GM19467 (cell line): ENCODE measurements around the gene GPC6.

Source experiments
- ATAC-seq: cut with Tn5 transposase; IDR thresholded peaks from one replicate; pipeline ENCODE4 v1.9.1; 2021; ENCODE audit warnings: mild to moderate bottlenecking, moderate library complexity; ENCODE audit not compliant: unreplicated experiment

GPC6 gene

DNA sequence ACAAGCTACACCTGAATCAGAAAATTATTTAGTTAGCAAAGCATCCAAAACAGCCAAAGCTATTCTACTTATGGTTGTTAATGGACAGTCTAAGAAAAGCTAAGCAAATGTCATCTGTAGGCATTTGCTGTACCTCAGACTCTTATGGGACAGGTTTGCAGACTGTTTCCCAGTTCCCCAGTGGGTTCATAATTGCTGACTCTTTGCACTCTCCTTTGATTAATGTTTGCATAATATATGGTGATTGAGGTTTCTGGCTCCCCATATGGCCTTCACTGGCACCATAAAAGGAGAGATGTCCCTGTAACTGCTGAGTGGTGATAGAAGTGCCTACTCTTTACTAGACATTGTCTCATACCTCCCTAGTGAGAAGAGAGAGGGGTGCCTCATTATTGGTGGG, 142.1 kb downstream of the GPC6 start:
- no peak for ATAC-seq

DNA sequence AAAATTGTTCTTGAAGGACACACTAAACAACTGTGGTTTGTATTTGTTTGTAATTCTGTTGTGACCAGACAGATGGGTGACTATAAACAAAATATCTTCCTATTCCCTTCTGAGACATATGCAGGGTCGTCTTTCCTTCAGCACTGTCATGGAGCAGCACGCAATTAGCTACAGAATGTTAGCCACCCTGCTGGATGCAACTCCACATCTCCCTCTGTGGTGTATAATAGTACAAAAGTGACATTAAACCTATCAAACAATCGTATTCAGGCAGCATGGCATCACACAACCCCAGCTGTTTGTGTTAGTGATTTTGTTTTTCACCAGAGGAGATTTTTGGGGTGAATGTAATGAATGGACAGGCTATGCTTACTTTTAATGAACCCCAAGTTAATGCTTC, 146.2 kb downstream of the GPC6 start:
- ATAC-seq, result no peak

- no peak for ATAC-seq
Measured at GRCh38 chr13:93375491-93375890, 148.9 kb downstream of the GPC6 start.

- no peak for ATAC-seq
Measured at GRCh38 chr13:93377196-93377595, 150.6 kb downstream of the GPC6 start.

DNA sequence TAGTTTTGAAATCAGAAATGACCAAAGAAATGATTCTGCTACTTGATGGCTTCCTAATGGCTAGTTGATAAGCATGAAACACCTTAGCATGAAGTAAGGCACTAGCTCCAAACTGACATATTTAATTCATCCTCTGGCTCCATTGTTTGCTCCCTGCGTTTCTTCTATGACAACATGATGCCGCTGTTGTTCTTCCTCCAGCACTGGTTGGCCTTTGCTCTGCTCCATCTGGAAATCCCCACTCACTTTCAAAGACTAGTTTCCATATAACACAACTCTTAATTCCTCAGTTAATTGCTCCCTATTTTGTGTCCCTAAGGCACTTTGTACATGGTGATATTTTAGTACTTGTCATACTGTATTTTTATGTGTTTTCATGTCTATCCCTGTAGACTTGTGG, 151.6 kb downstream of the GPC6 start:
- ATAC-seq, result no peak

DNA sequence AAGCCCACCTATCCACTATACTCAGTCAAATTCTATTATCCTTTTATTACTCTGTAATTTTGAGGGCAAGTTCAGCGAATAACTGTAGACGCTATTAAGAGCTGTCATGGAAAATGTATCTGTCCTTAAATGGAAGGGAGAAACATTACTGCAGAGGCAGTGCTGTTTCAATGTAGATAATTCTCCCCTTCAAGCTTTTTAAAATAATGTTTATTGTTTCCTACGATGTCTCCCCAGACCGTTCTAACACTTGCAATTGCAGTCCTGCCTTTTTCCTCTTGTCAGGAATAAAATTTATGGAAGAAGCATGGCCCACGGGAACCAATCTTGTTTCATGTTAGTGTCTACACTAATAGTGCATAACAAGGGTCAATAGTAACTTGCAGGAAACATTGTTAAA, 159.5 kb downstream of the GPC6 start:
- ATAC-seq, result no peak

- no peak for ATAC-seq
Measured at GRCh38 chr13:93388701-93389100, 162.1 kb downstream of the GPC6 start.

DNA sequence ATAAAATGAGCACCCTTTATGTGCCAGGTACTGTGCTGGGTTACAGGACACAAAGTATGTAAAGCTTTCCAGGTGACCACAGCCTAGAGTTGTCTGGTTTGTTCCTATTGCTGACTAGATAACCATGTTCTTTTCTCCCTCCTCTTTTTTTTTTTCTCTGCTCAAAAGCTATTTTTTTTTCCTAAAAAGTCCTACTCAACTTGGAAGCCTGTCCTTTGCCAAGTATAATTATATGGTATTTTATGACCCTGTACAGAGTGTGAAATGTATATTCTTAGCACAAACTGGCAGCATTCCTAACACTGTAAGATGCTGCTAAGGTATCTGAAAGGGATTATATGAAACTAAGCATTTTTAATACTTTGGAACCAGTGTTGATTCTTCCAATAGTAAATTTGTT, 171.0 kb downstream of the GPC6 start:
- no peak for ATAC-seq

- ATAC-seq, result no peak
Measured at GRCh38 chr13:93398167-93399035, 171.8 kb downstream of the GPC6 start.

GRCh38 chr13:93399212-93399611, 172.6 kb downstream of the GPC6 start:
- ATAC-seq, result no peak

DNA sequence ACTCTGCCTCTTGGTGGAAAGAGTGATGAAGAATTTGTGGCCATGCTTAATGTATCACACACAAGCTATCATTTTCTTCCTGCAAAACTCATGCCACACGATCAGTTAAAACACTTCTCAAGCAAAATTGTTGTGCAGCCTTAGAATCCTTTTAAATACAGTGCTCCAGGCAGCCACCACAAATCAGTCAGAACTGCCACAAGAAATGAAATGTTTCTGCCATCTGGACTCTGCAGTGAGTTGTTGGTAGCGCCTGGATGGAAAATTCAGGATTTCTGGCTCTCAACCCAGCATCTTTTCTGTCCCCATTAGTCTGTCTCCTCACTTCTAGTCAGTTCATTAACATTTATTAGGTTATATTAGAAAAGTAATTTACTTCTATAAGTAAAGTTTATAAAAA, 179.5 kb downstream of the GPC6 start:
- ATAC-seq, result no peak

DNA sequence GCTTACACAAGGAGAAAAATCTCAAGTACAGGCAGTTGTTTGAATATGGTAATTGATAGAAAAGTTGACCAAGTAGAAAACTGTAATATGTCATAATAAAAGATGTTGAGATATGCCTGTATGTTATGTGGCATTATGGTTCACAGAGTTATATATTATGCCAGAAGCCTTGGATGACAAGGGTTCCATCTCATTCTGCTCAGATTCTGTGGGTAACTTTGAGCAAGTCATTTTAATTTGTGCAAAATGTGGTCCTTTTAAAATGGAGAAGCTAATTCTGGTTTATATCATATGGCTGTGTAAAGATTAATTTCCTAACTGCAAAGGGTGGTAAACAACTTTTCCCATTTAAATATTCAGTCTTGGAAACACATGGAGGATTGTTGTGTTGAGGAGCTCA, 180.9 kb downstream of the GPC6 start:
- ATAC-seq, result no peak

DNA sequence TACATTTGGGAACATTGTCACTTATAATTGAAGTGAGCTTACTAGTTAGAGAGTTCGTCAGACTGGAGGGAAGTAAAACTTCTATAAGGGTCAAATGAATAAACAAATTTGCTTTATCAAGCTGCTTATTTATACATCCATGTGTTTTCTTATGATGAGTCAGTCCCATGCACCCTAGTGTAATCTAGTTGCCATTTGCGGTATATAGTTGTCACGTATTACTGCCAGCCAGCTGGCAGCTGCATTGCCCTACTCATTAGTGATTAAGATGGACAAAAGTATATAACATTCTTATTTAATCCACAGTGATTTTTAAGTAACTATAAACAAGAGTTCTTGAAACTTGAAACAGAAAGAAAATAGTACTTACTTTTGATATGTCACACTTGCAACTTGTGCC, 182.4 kb downstream of the GPC6 start:
- no peak for ATAC-seq

GRCh38 chr13:93409816-93410215, 183.2 kb downstream of the GPC6 start:
- ATAC-seq, result no peak

- no peak for ATAC-seq
Measured at GRCh38 chr13:93411186-93411680, 184.6 kb downstream of the GPC6 start.

GRCh38 chr13:93412676-93413075, 186.1 kb downstream of the GPC6 start:
- ATAC-seq, result no peak

GRCh38 chr13:93413972-93414717, 187.5 kb downstream of the GPC6 start:
- ATAC-seq, result no peak

DNA sequence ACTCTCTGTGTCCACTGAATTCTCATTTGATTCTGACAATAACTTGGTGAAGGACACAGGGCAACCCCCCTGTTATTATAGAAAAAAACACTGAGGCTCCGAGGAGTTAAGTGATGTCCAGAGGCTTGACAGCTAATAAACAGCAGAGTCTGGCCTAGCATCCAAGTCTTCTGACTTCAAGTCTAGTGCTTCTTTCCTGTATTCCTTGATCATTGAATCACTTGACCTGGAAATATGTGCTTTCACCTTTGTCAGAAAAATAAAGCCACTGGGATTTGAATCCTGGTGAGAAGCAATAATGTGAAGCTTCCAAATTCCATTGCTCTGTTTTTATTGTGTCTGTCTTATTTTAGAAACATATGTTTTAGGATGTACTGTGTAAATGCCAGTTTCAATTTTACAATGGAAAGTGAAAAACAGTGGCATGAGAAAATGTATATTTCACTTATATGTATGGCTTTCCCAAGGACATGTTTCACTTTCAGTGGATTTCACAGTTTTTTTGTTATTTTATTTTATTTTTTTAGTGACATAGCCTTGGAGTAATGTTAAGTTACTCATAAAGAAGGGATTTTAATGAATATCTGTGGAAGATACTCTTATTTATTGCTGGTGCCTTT, 190.2 kb downstream of the GPC6 start:
- no peak for ATAC-seq

- no peak for ATAC-seq
Measured at GRCh38 chr13:93418398-93418797, 191.8 kb downstream of the GPC6 start.

GRCh38 chr13:93420206-93420605, 193.6 kb downstream of the GPC6 start:
- no peak for ATAC-seq

- no peak for ATAC-seq
Measured at GRCh38 chr13:93420887-93421286, 194.3 kb downstream of the GPC6 start.
